ENCODE data around the gene SEMA5A.

Gene SEMA5A

DNA sequence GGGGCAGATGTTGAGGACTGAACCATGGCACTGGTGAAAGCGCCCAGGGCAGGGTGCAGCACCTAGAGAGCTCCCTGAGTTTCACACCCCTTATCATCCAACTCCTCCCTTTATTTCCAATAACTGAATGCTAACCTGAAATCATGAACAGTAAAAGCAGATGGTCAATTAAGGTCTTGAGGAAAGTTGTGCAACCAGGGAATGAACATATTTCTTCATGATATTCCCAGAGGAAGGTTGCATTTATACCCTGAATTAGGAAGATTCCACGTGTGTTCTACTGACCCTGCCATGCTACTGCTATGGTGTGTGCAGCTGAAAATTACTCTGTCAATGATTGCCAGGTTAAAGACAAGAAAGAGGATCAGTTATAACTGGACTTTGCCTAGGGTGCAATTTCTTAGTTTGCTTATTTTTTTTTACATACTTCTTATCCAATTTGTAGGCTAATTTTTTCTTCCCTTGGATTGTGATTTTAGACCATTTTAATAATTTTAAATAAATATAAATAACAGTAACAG, 319.8 kb downstream of the SEMA5A start (continued):
- no peak for TF ChIP-seq PRDM10 (tag by site-specific recombination; IDR thresholded peaks at IDR 0.05)
- TF ChIP-seq ZNF174 (tag by site-specific recombination; IDR thresholded peaks at IDR 0.05), result no peak
- TF ChIP-seq, protein P1, sequence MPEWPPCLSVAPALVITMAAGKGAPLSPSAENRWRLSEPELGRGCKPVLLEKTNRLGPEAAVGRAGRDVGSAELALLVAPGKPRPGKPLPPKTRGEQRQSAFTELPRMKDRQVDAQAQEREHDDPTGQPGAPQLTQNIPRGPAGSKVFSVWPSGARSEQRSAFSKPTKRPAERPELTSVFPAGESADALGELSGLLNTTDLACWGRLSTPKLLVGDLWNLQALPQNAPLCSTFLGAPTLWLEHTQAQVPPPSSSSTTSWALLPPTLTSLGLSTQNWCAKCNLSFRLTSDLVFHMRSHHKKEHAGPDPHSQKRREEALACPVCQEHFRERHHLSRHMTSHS (tag by site-specific recombination; IDR thresholded peaks at IDR 0.05), result no peak
- no peak for TF ChIP-seq ZNF704 (tag by site-specific recombination; IDR thresholded peaks at IDR 0.05)
- TF ChIP-seq ZNF621 (tag by site-specific recombination; IDR thresholded peaks at IDR 0.05), result no peak

DNA sequence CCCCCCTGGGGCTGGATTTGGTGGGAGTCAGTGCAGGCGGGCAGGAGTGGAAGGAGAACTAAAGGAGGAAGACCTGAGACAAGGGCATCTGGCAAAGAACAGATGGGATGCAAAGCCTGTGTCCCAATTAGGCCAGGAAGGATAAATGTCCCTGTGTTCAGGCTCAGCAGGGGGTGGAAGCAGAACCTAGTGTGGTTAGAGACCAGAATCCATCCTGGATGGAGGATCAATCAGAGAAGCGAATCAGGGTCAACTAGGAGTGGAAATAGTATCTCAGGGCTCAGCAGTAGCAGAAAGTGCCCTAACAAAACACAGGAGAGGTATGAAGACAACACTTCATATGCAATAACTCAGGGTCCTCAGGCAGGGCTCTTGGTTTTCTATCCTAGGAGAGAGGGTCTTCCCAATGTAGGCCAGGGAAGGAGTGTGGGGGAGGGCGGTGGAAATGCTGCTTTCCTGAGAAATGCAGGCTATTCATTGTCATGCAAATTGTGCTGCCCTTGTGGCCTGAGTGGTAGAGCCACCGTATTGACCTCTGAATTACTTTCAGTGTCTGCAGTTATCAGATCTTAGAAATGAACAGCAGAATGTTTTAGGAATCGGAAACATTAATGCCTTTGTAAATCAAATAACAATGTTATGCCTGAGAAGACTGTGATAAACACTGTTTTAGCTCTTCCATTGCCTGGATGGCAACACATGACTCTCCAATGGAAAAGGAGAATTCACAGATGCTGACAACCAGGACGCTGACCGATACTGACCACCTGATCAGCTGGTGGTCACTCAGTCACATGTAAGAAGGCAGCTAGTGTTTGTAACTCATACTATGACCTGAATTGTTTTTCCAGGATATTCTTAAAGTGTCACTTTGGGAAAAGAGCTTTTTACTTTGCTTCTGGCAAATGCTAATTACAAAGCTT, 323.6 kb downstream of the SEMA5A start:
- Histone ChIP-seq H3K9me3 (ENCODE audit: control insufficient read depth, insufficient read depth, low read depth, low read length) (no peaks in the 10 kb centered on the region), H3K4me1 (ENCODE audit: control insufficient read depth, insufficient read depth, low read length) (no peaks in the 10 kb centered on the region), H3K27ac (ENCODE audit: extremely low read depth, low read depth, low read length) (no peak overlapping the region), H3K4me3 (ENCODE audit: low read depth, low read length) (no peak overlapping the region), H3K36me3 (ENCODE audit: control insufficient read depth in 2 of 2, insufficient read depth in 1 of 2, low read length in 2 of 2) (no peaks in the 10 kb centered on the region)
- POLR2A ChIA-PET, result no interaction called here
- CTCF ChIA-PET, result interaction anchor here (0.6 kb wide), 1 partner anchor 949 kb away, joined by 3 read pairs; no protein-coding TSS in a partner anchor
- TF ChIP-seq ZFP37 (tag by site-specific recombination; IDR thresholded peaks at IDR 0.05) (no peak), ZNF48 (tag by site-specific recombination; IDR thresholded peaks at IDR 0.05) (no peak), ZNF211 (tag by site-specific recombination; IDR thresholded peaks at IDR 0.05; ENCODE audit: low read depth) (no peak), ZNF335 (tag by site-specific recombination; conservative IDR thresholded peaks at IDR 0.05) (no peak), ZNF639 (tag by site-specific recombination; IDR thresholded peaks at IDR 0.05) (no peak), MZF1 (tag by site-specific recombination; IDR thresholded peaks at IDR 0.05; ENCODE audit: borderline replicate concordance) (no peak), HOXC10 (CRISPR knock-in tag; IDR thresholded peaks at IDR 0.05) (no peak), ZNF350 (tag by site-specific recombination; IDR thresholded peaks at IDR 0.05) (no peak), ZNF202 (tag by site-specific recombination; IDR thresholded peaks at IDR 0.05; ENCODE audit: borderline replicate concordance) (no peak)

- Histone ChIP-seq H3K36me3 (ENCODE audit: control insufficient read depth in 2 of 2, insufficient read depth in 1 of 2, low read length in 2 of 2) (no peaks in the 10 kb centered on the region), H3K4me3 (ENCODE audit: low read depth, low read length) (no peak overlapping the region), H3K4me1 (ENCODE audit: control insufficient read depth, insufficient read depth, low read length) (no peaks in the 10 kb centered on the region), H3K27ac (ENCODE audit: extremely low read depth, low read depth, low read length) (no peak overlapping the region), H3K9me3 (ENCODE audit: control insufficient read depth, insufficient read depth, low read depth, low read length) (no peaks in the 10 kb centered on the region; the same call in 1 of the 2 replicates)
- POLR2A ChIA-PET, result no interaction called here
- CTCF ChIA-PET, result no interaction called here
- no peak for TF ChIP-seq ZNF670 (tag by site-specific recombination; IDR thresholded peaks at IDR 0.05; ENCODE audit: low read depth)
- no peak for TF ChIP-seq ZNF350 (tag by site-specific recombination; IDR thresholded peaks at IDR 0.05)
- TF ChIP-seq KLF8 (tag by site-specific recombination; IDR thresholded peaks at IDR 0.05), result no peak
- TF ChIP-seq PRDM6 (tag by site-specific recombination; IDR thresholded peaks at IDR 0.05), result no peak
- no peak for TF ChIP-seq ZNF248 (tag by site-specific recombination; IDR thresholded peaks at IDR 0.05)
- TF ChIP-seq EGR2 (tag by site-specific recombination; IDR thresholded peaks at IDR 0.05; ENCODE audit: low read depth), result no peak
- no peak for TF ChIP-seq GLIS2 (tag by site-specific recombination; IDR thresholded peaks at IDR 0.05)
Observed at GRCh38 chr5:9218358-9218757, 327.5 kb downstream of the SEMA5A start.
